ENCODE results near the gene ITGB6. TPM values are rescaled to one million over a fixed set of nuclear protein-coding genes. Genes with fewer than 3 reads are reported as not detected.

ITGB6 gene
- total RNA-seq, 4 donors from 2014 or later: 11.1 to 17.2 (median 13.4) TPM

- intact Hi-C loops (cut with DNase I): no loop called here
- no peaks in the 10 kb centered on the region for H3K4me1 ChIP-seq
- H3K27ac ChIP-seq: no peak overlapping the region
- no peak for DNase-seq
- no peak overlapping the region for H3K4me3 ChIP-seq (replicated peaks in 1 of 3)
- TF ChIP-seq POLR2A (IDR thresholded peaks at IDR 0.05) (no peak), CTCF (IDR thresholded peaks at IDR 0.05) (no peak)
- H3K9me3 ChIP-seq: no peaks in the 10 kb centered on the region
- no peaks in the 10 kb centered on the region for H3K27me3 ChIP-seq
- no peaks in the 10 kb centered on the region for H3K36me3 ChIP-seq
- 86 to 94% methylated on average over 8 of the region's 8 CpGs for WGBS, 2 donors
These were observed 87.9 kb downstream of the ITGB6 start for GRCh38 chr2:160111951-160112798.

DNA sequence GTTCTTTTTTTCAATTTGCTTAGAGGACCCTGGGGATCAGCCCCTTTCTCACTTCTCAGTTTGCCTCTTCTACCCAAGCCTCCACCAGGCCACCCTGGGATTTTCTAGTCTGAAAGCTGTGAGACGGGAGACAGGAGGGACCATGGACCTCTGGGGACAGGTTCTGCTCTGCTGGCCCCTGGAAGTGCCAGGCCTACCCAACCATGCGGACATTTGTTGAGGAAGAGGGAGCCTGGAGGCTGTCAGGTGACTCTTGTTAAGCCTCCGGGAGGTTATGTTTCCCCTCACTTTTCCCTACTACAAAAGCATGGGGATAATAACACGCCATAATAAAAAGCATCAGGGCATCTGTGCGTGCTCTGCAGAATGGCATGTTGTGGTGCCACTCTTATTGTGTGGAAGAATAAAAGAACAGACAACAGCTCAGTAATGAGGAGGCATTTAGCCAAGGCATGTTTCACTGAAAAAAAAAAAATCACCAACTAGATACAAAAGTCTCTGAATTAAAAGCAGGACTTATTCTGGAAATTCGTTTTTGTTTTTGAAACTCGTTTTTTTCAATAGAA is 89.3 kb downstream of the ITGB6 start:
- H3K4me1 ChIP-seq: no peaks in the 10 kb centered on the region
- intact Hi-C loops (cut with DNase I): no loop called here
- H3K27me3 ChIP-seq: no peaks in the 10 kb centered on the region
- 76 to 84% methylated on average over 7 of the region's 7 CpGs for WGBS, 2 donors
- H3K4me3 ChIP-seq (replicated peaks in 1 of 3): no peak overlapping the region
- no peak for TF ChIP-seq CTCF (IDR thresholded peaks at IDR 0.05)
- no peak for TF ChIP-seq POLR2A (IDR thresholded peaks at IDR 0.05)
- no peaks in the 10 kb centered on the region for H3K9me3 ChIP-seq
- no peaks in the 10 kb centered on the region for H3K36me3 ChIP-seq
- DNase-seq: peak in 1 of 2 donors; percentile 29
- H3K27ac ChIP-seq: peak overlapping the region in 1 of 3 donors; percentile 5

DNA sequence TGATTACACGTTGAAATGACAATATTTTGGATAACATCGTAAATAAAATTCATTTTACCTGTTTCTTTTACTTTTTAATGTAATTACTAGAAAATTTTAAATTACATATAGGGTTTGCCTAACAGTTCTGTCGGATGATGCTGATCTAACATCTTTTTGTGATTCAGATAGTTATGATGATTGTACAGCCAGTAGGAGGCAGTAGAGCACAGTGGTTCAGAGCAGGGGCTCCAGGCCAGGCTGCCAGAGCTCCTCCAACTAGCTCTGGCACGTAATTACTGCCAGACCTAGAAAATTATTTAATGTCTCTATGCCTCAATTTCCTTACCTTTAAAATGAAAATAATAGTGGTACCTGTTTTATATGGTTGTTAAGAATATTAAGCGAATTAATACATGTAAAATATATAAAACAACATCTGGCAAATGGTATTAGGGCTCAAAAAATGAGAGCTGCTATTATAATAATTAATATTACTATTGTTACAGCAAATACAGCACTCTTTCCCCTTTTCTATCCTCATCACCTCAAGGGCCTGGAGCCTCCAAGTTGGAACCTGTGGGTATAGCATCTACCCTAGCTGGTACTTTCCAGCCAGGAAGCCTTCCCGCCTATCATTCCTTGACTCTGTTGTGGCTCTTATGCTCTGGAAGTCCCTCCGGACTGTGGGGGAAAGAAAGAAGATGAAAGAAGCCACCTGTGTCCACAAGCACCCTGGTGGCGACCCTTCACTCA is 90.0 kb downstream of the ITGB6 start:
- TF ChIP-seq CTCF (IDR thresholded peaks at IDR 0.05) (peak; percentile 37 to 88 (median 78)), POLR2A (IDR thresholded peaks at IDR 0.05) (no peak)
- Histone ChIP-seq H3K4me1 (no peaks in the 10 kb centered on the region), H3K27me3 (no peaks in the 10 kb centered on the region), H3K4me3 (replicated peaks in 1 of 3) (no peak overlapping the region), H3K27ac (peak overlapping the region in 1 of 3 donors; percentile 5), H3K36me3 (no peaks in the 10 kb centered on the region), H3K9me3 (no peaks in the 10 kb centered on the region)
- 42 to 43% methylated on average over 8 of the region's 8 CpGs for WGBS, 2 donors
- peak; percentile 70 to 75 for DNase-seq
- intact Hi-C loops (cut with DNase I): loop anchor here (10.0 kb wide), 1 partner anchor 865 kb away; no protein-coding TSS in a partner anchor

DNA sequence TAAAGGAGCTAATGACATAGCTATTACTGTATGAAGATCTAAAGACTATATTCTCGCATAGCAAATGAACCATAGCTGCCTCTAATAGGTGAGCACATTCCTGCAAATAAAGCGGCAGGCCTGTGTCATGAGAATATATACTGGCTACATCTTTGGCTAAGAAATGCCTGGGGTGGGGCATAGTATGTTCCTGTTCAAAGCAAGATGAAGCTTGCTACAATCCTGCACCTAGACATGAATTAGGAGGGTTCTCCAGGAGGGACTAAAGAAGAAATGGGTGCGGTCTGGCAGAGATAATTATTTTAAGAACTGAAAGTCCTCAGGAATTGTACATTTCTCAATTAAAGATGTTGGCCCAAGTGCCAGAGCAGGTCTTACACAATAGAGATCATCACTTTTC is 90.8 kb downstream of the ITGB6 start:
- H3K4me3 ChIP-seq (replicated peaks in 1 of 3): no peak overlapping the region
- 89 to 94% methylated on average over 3 of the region's 3 CpGs for WGBS, 2 donors
- no peaks in the 10 kb centered on the region for H3K27me3 ChIP-seq
- H3K4me1 ChIP-seq: peaks cover 0 to 4% of the 10 kb centered on the region in 2 donors
- no peaks in the 10 kb centered on the region for H3K9me3 ChIP-seq
- no peak overlapping the region for H3K27ac ChIP-seq
- TF ChIP-seq POLR2A (IDR thresholded peaks at IDR 0.05) (no peak), CTCF (IDR thresholded peaks at IDR 0.05) (no peak)
- DNase-seq: no peak
- intact Hi-C loops (cut with DNase I): loop anchor here (10.0 kb wide), 1 partner anchor 866 kb away; no protein-coding TSS in a partner anchor
- no peaks in the 10 kb centered on the region for H3K36me3 ChIP-seq

All from thyroid gland (tissue), 4 donors.